ENCODE data around the gene UGT1A4. TPM values are rescaled to one million over a fixed set of nuclear protein-coding genes. Genes with fewer than 3 reads are reported as not detected.
A peak's percentile ranks its signal among the peaks of the same experiment; 100 is the strongest.

UGT1A4 gene
- total RNA-seq, 1 donor from 2014 or later, result 0.98 TPM

GRCh38 chr2:233810385-233810784, 91.8 kb downstream of the UGT1A4 start:
- TF ChIP-seq CTCF (IDR thresholded peaks at IDR 0.05), result no peak
- TF ChIP-seq POLR2AphosphoS5 (IDR thresholded peaks at IDR 0.05; ENCODE audit: insufficient read depth in 1 of 2, low read depth in 1 of 2), result no peak
- TF ChIP-seq POLR2A (IDR thresholded peaks at IDR 0.05), result no peak

DNA sequence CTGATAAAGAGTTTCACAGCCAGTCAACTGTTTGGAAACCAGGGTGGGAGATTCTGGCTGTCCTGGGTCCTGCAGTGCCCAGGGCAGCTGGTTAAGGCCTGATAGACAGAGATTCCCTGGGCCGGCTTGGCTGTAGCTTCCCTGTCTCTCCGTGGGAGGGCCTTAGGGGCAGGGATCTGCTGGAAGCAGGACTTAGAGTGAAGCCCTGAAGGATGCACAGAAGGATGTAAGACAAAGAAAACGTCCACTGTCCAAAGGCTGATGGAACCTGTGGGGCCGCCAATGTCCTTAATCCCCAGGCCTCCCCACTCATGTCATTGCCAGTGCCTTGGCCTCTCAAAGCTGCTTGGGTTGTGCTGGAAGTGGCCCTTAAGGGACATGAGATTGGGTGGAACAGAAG, 92.6 kb downstream of the UGT1A4 start:
- intact Hi-C loops (cut with DNase I), result no loop called here
- Histone ChIP-seq H3K4me1 (no peaks in the 10 kb centered on the region), H3K4me3 (no peak overlapping the region), H3K36me3 (no peaks in the 10 kb centered on the region), H3K9me3 (no peaks in the 10 kb centered on the region), H3K27me3 (no peaks in the 10 kb centered on the region), H3K27ac (no peak overlapping the region)
- DNase-seq (ENCODE audit: extremely low spot score in 2 of 2), result no peak
- TF ChIP-seq POLR2A (IDR thresholded peaks at IDR 0.05), result no peak

More at GRCh38 chr2:233810385-233810784, 91.8 kb downstream of the UGT1A4 start:
- Histone ChIP-seq H3K27ac (no peak overlapping the region), H3K4me3 (no peak overlapping the region), H3K4me1 (no peaks in the 10 kb centered on the region), H3K9me3 (no peaks in the 10 kb centered on the region), H3K36me3 (no peaks in the 10 kb centered on the region), H3K27me3 (no peaks in the 10 kb centered on the region)
- DNase-seq (ENCODE audit: extremely low spot score in 2 of 2), result peak in 1 of 2 donors; percentile 54
- intact Hi-C loops (cut with DNase I), result no loop called here

- no peaks in the 10 kb centered on the region for H3K4me1 ChIP-seq
- no peaks in the 10 kb centered on the region for H3K36me3 ChIP-seq
- H3K27ac ChIP-seq, result no peak overlapping the region
- DNase-seq (ENCODE audit: extremely low spot score in 2 of 2), result no peak
- H3K9me3 ChIP-seq, result no peaks in the 10 kb centered on the region
- no peaks in the 10 kb centered on the region for H3K27me3 ChIP-seq
- TF ChIP-seq CTCF (IDR thresholded peaks at IDR 0.05) (no peak), POLR2AphosphoS5 (IDR thresholded peaks at IDR 0.05; ENCODE audit: insufficient read depth in 1 of 2, low read depth in 1 of 2) (no peak), POLR2A (IDR thresholded peaks at IDR 0.05) (no peak)
- intact Hi-C loops (cut with DNase I), result no loop called here
- H3K4me3 ChIP-seq, result no peak overlapping the region
Measured at GRCh38 chr2:233811732-233812131, 93.2 kb downstream of the UGT1A4 start.

DNA sequence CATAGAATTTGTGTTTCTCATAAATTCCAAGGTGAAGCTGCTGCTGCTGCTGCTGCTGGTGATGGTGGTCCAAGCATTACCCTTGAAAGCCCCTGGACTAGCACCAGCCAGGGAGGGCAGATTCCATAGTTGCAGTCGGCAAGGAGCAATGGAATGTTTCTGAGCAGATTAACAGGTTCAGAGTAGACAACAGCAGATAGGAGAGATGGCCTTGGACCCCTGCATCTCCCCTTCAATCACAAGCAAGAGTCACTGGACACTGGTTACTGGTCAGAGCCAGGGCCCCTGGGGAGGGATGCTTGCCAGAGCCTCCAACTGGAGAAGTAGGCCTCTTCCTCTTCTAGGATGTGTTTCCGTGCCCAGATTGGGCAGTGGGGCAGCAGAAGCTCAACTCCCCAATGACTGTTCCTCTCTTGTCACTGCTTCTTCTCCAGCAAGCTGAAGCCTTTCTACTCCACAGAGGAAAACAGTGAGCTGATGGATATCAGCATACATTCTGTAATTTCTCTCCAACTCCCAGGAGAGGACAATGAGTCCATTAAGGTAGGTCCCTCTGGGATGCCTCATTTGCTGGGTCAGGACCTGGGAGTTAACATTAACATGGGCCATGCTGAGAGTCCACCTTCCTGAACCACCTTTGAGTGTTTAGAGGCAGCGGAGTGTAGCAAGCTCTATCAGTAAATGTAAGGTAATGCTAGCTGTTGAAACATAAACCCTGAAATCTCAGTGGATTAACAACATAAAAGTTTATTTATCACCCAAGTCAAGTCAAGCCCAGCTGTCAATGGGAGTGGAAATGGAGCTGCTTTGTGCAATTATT, 94.9 kb downstream of the UGT1A4 start:
- Histone ChIP-seq H3K27me3 (no peaks in the 10 kb centered on the region), H3K9me3 (no peaks in the 10 kb centered on the region), H3K27ac (no peak overlapping the region), H3K4me3 (no peak overlapping the region), H3K4me1 (no peaks in the 10 kb centered on the region), H3K36me3 (no peaks in the 10 kb centered on the region)
- intact Hi-C loops (cut with DNase I), result no loop called here
- no peak for DNase-seq (ENCODE audit: extremely low spot score in 2 of 2)
- no peak for TF ChIP-seq POLR2AphosphoS5 (IDR thresholded peaks at IDR 0.05; ENCODE audit: insufficient read depth in 1 of 2, low read depth in 1 of 2)
- TF ChIP-seq POLR2A (IDR thresholded peaks at IDR 0.05), result no peak
- TF ChIP-seq CTCF (IDR thresholded peaks at IDR 0.05), result no peak

- TF ChIP-seq POLR2A (IDR thresholded peaks at IDR 0.05) (no peak), POLR2AphosphoS5 (IDR thresholded peaks at IDR 0.05; ENCODE audit: insufficient read depth in 1 of 2, low read depth in 1 of 2) (no peak), CTCF (IDR thresholded peaks at IDR 0.05) (no peak)
- Histone ChIP-seq H3K36me3 (no peaks in the 10 kb centered on the region), H3K27me3 (no peaks in the 10 kb centered on the region), H3K4me1 (no peaks in the 10 kb centered on the region), H3K27ac (no peak overlapping the region), H3K9me3 (no peaks in the 10 kb centered on the region), H3K4me3 (no peak overlapping the region)
- DNase-seq (ENCODE audit: extremely low spot score in 2 of 2), result no peak
- intact Hi-C loops (cut with DNase I), result no loop called here
Measured at GRCh38 chr2:233814056-233814835, 95.7 kb downstream of the UGT1A4 start.

Data from vagina (tissue), 2 donors.